Tibial nerve (tissue), 4 donors: ENCODE results near the gene XYLT1. TPM values are rescaled to one million over a fixed set of nuclear protein-coding genes. Genes with fewer than 3 reads are reported as not detected.

ENCODE experiments used
- DNase-seq, 2 donors: peaks; one replicate each; pipeline ENCODE4 v3.0.0-alpha.2; 2019; ENCODE audit warnings: low spot score in 2 of 2
- H3K27ac ChIP-seq, 4 donors: fragments of 200-600 bp; sonication (generic) in 3 of 4; one replicate each; pipeline ENCODE4 v1.5.1; 2017 to 2019; ENCODE audit warnings: mild to moderate bottlenecking in 1 of 4
- H3K27me3 ChIP-seq, 2 donors: fragments of 200-600 bp; sonication (generic) in 1 of 2; one replicate each; pipeline versions ENCODE4 v1.5.1 to v1.6.0; 2017 to 2019
- H3K36me3 ChIP-seq, 3 donors: fragments of 200-600 bp; sonication (generic); one replicate each; pipeline ENCODE4 v1.5.1; 2018 to 2019
- H3K4me1 ChIP-seq, 4 donors: fragments of 200-600 bp; sonication (generic) in 3 of 4; one replicate each; pipeline ENCODE4 v1.5.1; 2017 to 2019
- H3K4me3 ChIP-seq, 4 donors: fragments of 200-600 bp; sonication (generic) in 3 of 4; one replicate each; pipeline ENCODE4 v1.5.1; 2017 to 2019; ENCODE audit warnings: mild to moderate bottlenecking in 1 of 4, moderate library complexity in 1 of 4
- H3K9me3 ChIP-seq, 4 donors: fragments of 200-600 bp; sonication (generic) in 3 of 4; one replicate each; pipeline ENCODE4 v1.5.1; 2017 to 2019
- EP300 ChIP-seq, 2 donors: sonication (generic); formaldehyde crosslinking; IDR thresholded peaks; one replicate each; pipeline ENCODE4 v1.6.1; 2017; ENCODE audit warnings: antibody characterized with exemption in 2 of 2, mild to moderate bottlenecking in 1 of 2
- POLR2A ChIP-seq, 2 donors: fragments of 450-650 bp; IDR thresholded peaks; one replicate each; pipeline ENCODE4 v1.6.1; 2017; ENCODE audit warnings: antibody characterized with exemption in 2 of 2, mild to moderate bottlenecking in 2 of 2, moderate library complexity in 2 of 2
- WGBS, 2 donors: methylation state at CpG; one replicate each; pipeline ENCODE4 v1.1.5; 2018; 5-methylcytosine and 5-hydroxymethylcytosine counted together
- total RNA-seq, 4 donors: library from RNA; depleted of rRNA; stranded (reverse); fragments of >200 nt; gene quantifications; one replicate each; pipeline ENCODE4 v1.1.0, GENCODE V29; 2016
- TF ChIP-seq, protein P1 (sequence below), 5 experiments: fragments of 200-600 bp in 3 of 5; fragments of 450-650 bp in 2 of 5; sonication (generic) in 3 of 5; IDR thresholded peaks; one replicate each; pipeline ENCODE4 v1.5.1; 2016 to 2019; ENCODE audit warnings: antibody characterized with exemption in 5 of 5, mild to moderate bottlenecking in 3 of 5, moderate library complexity in 2 of 5

XYLT1 gene
- total RNA-seq, 4 donors from 2014 or later: 13.8 to 23.1 (median 14.8) TPM

DNA sequence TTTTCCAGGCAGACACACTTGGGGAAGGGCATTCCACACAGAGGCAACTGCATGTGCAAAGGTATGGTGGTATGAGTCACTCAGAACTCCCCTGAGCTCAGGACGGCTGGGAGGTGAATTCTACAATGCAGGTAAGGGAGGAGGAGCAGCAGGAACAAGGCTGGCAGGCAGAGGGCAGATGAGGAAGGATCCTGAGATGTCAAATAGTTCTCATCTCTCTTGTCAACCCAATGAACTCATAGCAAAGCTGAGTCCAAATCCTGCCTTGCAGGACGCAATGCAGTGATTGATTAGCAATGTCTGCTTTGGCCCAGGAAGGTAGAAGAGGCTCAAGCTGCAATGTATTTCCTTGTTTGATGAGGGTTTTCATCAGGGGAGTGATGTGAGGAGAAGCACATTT lies 243.5 kb downstream of the XYLT1 start:
- Histone ChIP-seq H3K27ac (no peak overlapping the region), H3K4me3 (no peak overlapping the region), H3K36me3 (peaks cover 0 to 5% (median 0%) of the 10 kb centered on the region in 3 donors), H3K27me3 (no peaks in the 10 kb centered on the region), H3K4me1 (peaks cover 0 to 26% (median 10%) of the 10 kb centered on the region in 4 donors), H3K9me3 (no peaks in the 10 kb centered on the region)
- no peak for DNase-seq
- TF ChIP-seq, protein P1, sequence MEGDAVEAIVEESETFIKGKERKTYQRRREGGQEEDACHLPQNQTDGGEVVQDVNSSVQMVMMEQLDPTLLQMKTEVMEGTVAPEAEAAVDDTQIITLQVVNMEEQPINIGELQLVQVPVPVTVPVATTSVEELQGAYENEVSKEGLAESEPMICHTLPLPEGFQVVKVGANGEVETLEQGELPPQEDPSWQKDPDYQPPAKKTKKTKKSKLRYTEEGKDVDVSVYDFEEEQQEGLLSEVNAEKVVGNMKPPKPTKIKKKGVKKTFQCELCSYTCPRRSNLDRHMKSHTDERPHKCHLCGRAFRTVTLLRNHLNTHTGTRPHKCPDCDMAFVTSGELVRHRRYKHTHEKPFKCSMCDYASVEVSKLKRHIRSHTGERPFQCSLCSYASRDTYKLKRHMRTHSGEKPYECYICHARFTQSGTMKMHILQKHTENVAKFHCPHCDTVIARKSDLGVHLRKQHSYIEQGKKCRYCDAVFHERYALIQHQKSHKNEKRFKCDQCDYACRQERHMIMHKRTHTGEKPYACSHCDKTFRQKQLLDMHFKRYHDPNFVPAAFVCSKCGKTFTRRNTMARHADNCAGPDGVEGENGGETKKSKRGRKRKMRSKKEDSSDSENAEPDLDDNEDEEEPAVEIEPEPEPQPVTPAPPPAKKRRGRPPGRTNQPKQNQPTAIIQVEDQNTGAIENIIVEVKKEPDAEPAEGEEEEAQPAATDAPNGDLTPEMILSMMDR (IDR thresholded peaks at IDR 0.05): no peak
- TF ChIP-seq EP300 (IDR thresholded peaks at IDR 0.05) (no peak), POLR2A (IDR thresholded peaks at IDR 0.05) (no peak)
- WGBS, 2 donors: 73 to 78% methylated on average over 2 of the region's 2 CpGs

DNA sequence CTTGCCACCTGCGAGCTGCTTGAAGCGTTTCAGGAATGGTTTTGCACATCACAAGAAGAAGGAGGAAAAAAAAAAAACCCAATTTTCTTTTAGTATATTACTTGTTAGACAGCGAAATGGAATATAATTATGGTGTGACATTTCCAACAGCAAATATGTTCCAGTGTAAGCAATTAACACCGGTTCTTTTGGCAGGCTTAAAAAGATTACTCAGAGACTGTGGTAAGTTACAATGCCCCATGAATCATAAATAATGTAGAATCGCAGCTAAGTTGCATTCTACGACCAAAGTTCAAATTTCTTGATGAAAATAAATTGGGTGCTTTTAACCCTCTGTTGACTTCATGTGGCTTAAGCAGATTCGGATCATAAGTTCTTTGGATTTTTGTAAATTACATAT lies 245.2 kb downstream of the XYLT1 start:
- TF ChIP-seq, protein P1 (IDR thresholded peaks at IDR 0.05): no peak
- TF ChIP-seq POLR2A (IDR thresholded peaks at IDR 0.05): no peak
- no peak for TF ChIP-seq EP300 (IDR thresholded peaks at IDR 0.05)
- peaks cover 0 to 26% (median 10%) of the 10 kb centered on the region in 4 donors for H3K4me1 ChIP-seq
- H3K9me3 ChIP-seq: no peaks in the 10 kb centered on the region
- peaks cover 0 to 5% (median 0%) of the 10 kb centered on the region in 3 donors for H3K36me3 ChIP-seq
- no peaks in the 10 kb centered on the region for H3K27me3 ChIP-seq
- 31 to 34% methylated on average over 7 of the region's 7 CpGs for WGBS, 2 donors
- no peak for DNase-seq
- no peak overlapping the region for H3K4me3 ChIP-seq
- peak overlapping the region in 2 of 4 donors; percentile 55 to 57 for H3K27ac ChIP-seq

DNA sequence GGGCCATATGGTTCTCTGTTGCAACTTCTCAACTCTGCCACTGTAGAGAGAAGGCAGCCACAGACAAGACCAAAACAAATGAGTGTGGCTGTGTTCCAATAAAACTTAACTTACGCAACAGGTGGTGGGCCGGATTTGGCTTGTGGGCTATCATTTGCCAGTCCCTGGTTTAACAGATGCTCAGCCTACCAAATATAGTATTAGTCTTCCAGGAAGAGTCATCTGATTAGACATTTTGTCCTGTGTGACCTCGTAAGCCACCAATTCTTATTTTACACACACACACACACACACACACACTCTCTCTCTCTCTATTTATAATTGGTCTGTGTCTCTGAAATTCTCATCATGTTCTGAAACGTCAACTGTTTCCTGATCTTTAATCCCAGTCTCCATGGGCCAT lies 245.9 kb downstream of the XYLT1 start:
- peak; percentile 44 to 84 for DNase-seq
- 29 to 42% methylated on average over 4 of the region's 4 CpGs for WGBS, 2 donors
- Histone ChIP-seq H3K9me3 (no peaks in the 10 kb centered on the region), H3K27ac (peak overlapping the region in 2 of 4 donors; percentile 55 to 57), H3K36me3 (peaks cover 0 to 5% (median 0%) of the 10 kb centered on the region in 3 donors), H3K27me3 (no peaks in the 10 kb centered on the region), H3K4me1 (peaks cover 0 to 26% (median 10%) of the 10 kb centered on the region in 4 donors), H3K4me3 (no peak overlapping the region)
- TF ChIP-seq EP300 (IDR thresholded peaks at IDR 0.05) (peak in 1 of 2 donors; percentile 72), POLR2A (IDR thresholded peaks at IDR 0.05) (no peak)
- TF ChIP-seq, protein P1 (IDR thresholded peaks at IDR 0.05): no peak

DNA sequence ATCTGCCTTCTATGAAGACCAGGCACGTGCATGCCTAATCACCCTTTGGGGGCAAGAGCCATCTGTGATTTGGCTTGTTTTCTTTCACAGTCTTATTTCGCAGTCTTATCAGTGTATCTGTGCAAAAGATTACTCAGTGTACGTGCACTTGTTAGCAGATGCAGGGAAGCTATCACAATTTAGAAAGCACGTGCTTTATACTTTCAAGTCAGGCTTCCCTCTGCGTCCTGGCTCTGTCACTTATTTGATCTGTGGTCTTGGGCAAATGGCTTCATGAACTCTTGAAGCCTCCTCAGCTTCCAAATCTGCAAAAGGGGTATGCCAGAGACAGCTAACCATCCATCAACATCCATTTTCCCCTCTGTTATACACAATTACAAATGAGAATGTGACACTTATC lies 246.4 kb downstream of the XYLT1 start:
- no peaks in the 10 kb centered on the region for H3K9me3 ChIP-seq
- H3K4me3 ChIP-seq: no peak overlapping the region
- H3K27me3 ChIP-seq: no peaks in the 10 kb centered on the region
- WGBS, 2 donors: 82 to 88% methylated on average over 5 of the region's 5 CpGs
- TF ChIP-seq, protein P1 (IDR thresholded peaks at IDR 0.05): no peak
- TF ChIP-seq POLR2A (IDR thresholded peaks at IDR 0.05) (no peak), EP300 (IDR thresholded peaks at IDR 0.05) (no peak)
- H3K36me3 ChIP-seq: peaks cover 0 to 5% (median 0%) of the 10 kb centered on the region in 3 donors
- H3K27ac ChIP-seq: peak overlapping the region in 1 of 4 donors; percentile 23
- DNase-seq: no peak
- H3K4me1 ChIP-seq: peaks cover 0 to 26% (median 10%) of the 10 kb centered on the region in 4 donors

DNA sequence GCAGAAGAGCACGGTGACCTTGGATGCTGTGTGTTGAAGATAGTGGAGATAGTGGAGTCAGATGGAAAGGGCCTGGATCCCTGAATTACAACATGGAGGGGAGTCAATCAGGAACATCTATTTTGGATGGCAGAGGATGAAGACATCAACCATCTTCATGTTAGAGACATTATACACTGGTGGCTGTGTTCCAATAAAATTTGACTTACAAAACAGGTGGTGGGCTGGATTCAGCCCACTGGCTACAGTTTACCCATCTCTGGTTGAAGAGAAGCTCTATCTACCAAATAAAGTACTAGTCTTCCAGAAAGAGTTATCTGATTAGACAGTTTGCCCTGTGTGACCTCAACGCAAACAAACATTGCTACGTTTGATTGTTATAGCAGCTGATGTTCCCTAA lies 247.2 kb downstream of the XYLT1 start:
- H3K36me3 ChIP-seq: peaks cover 0 to 5% (median 0%) of the 10 kb centered on the region in 3 donors
- TF ChIP-seq POLR2A (IDR thresholded peaks at IDR 0.05): no peak
- no peak for TF ChIP-seq EP300 (IDR thresholded peaks at IDR 0.05)
- TF ChIP-seq, protein P1 (IDR thresholded peaks at IDR 0.05): no peak
- no peak overlapping the region for H3K27ac ChIP-seq
- no peaks in the 10 kb centered on the region for H3K9me3 ChIP-seq
- no peak overlapping the region for H3K4me3 ChIP-seq
- peaks cover 0 to 26% (median 10%) of the 10 kb centered on the region in 4 donors for H3K4me1 ChIP-seq
- no peaks in the 10 kb centered on the region for H3K27me3 ChIP-seq
- 87 to 92% methylated on average over 3 of the region's 3 CpGs for WGBS, 2 donors
- no peak for DNase-seq
